HepG2 (cell line): Measurements from ENCODE around the gene CHST3. TPM values are rescaled to one million over a fixed set of nuclear protein-coding genes. Genes with fewer than 3 reads are reported as not detected.

Experiments used
- ATF1 ChIP-seq: IDR thresholded peaks from 2 replicates; pipeline ENCODE4 v1.6.1; 2016; ENCODE audit warnings: mild to moderate bottlenecking, control low read depth
- BHLHE40 ChIP-seq: IDR thresholded peaks from 2 replicates; pipeline ENCODE4 v1.6.1; 2011; ENCODE audit warnings: low read length, improper control_type of control experiment
- NCOA5 ChIP-seq: sonication (generic); formaldehyde crosslinking; IDR thresholded peaks from 2 replicates; pipeline ENCODE4 v1.4.0; 2020; ENCODE audit warnings: missing genetic modification reagents
- POLR2AphosphoS5 ChIP-seq: IDR thresholded peaks from 2 replicates; pipeline ENCODE4 v1.6.1; 2012; ENCODE audit warnings: low read depth, low read length
- RAD51 ChIP-seq: fragments of 450-650 bp; IDR thresholded peaks from 2 replicates; pipeline ENCODE4 v1.6.1; 2016; ENCODE audit warnings: borderline replicate concordance
- SATB2 ChIP-seq: sonication (generic); formaldehyde crosslinking; IDR thresholded peaks from 2 replicates; pipeline ENCODE4 v1.5.0; 2020; ENCODE audit warnings: missing genetic modification reagents
- SOX13 ChIP-seq, 3 experiments: fragments of 450-650 bp in 1 of 3; sonication (generic) in 1 of 3; formaldehyde crosslinking in 1 of 3; IDR thresholded peaks in 2 of 3; conservative IDR thresholded peaks in 1 of 3; 2 replicates each; pipeline versions ENCODE4 v1.5.0 to v1.6.1; 2016 to 2020; ENCODE audit warnings: antibody characterized with exemption in 1 of 3, mild to moderate bottlenecking in 1 of 3, missing compliant biosample characterization in 1 of 3, missing genetic modification reagents in 1 of 3, moderate library complexity in 1 of 3
- ZBTB1 ChIP-seq: sonication (generic); formaldehyde crosslinking; IDR thresholded peaks from 2 replicates; pipeline ENCODE4 v1.4.0; 2020; ENCODE audit warnings: missing genetic modification reagents, borderline replicate concordance
- ZNF382 ChIP-seq: sonication (generic); formaldehyde crosslinking; IDR thresholded peaks from 2 replicates; pipeline ENCODE4 v1.5.0; 2020; ENCODE audit warnings: missing genetic modification reagents, mild to moderate bottlenecking, borderline replicate concordance
- ZNF451 ChIP-seq: sonication (generic); formaldehyde crosslinking; IDR thresholded peaks from 2 replicates; pipeline ENCODE4 v1.5.0; 2020; ENCODE audit warnings: mild to moderate bottlenecking, missing genetic modification reagents
- ZNF619 ChIP-seq: sonication (generic); formaldehyde crosslinking; IDR thresholded peaks from 2 replicates; pipeline ENCODE4 v1.4.0; 2020; ENCODE audit warnings: mild to moderate bottlenecking, missing genetic modification reagents
- polyA plus RNA-seq, 8 experiments: library from polyadenylated mRNA; depleted of rRNA in 3 of 8; stranded (reverse) in 7 of 8; unstranded in 1 of 8; fragments of >200 nt; fragmentation: Illumina TruSeq in 4 of 8; extraction: Trizol in 4 of 8; gene quantifications; 2 replicates each; pipeline versions ENCODE4 v1.2.1 to v1.2.3, GENCODE V29; 2011 to 2016; ENCODE audit warnings: low read depth in 4 of 8, missing spikeins in 1 of 8, mixed read lengths in 1 of 8; ENCODE audit not compliant: insufficient read depth in 1 of 8
- total RNA-seq, 5 experiments: library from RNA; depleted of rRNA; stranded (reverse); fragments of >200 nt; fragmentation: Illumina TruSeq; extraction: Trizol; gene quantifications; 2 replicates each; pipeline ENCODE4 v1.2.3, GENCODE V29; 2016; ENCODE audit warnings: low read depth in 1 of 5
- TF ChIP-seq, protein P1 (sequence below): sonication (generic); formaldehyde crosslinking; IDR thresholded peaks from 2 replicates; pipeline ENCODE4 v1.4.0; 2020; ENCODE audit warnings: missing genetic modification reagents, borderline replicate concordance
- TF ChIP-seq, protein P2 (sequence below): sonication (generic); formaldehyde crosslinking; IDR thresholded peaks from 2 replicates; pipeline ENCODE4 v1.5.0; 2020; ENCODE audit warnings: missing genetic modification reagents
- TF ChIP-seq, protein P3 (sequence below): sonication (generic); formaldehyde crosslinking; IDR thresholded peaks from 2 replicates; pipeline ENCODE4 v1.8.0; 2022; ENCODE audit warnings: mild to moderate bottlenecking, missing genetic modification reagents, moderate library complexity
- TF ChIP-seq, protein P4 (sequence below): sonication (generic); formaldehyde crosslinking; conservative IDR thresholded peaks from 2 replicates; pipeline ENCODE4 v1.4.0; 2020; ENCODE audit warnings: missing genetic modification reagents

CHST3 gene
- total and polyA plus RNA-seq, 2 of the 13 experiments (the other 11 are each of a cell fraction or from before 2014, with no cell fraction given) = 7.2 to 18.7 TPM

DNA sequence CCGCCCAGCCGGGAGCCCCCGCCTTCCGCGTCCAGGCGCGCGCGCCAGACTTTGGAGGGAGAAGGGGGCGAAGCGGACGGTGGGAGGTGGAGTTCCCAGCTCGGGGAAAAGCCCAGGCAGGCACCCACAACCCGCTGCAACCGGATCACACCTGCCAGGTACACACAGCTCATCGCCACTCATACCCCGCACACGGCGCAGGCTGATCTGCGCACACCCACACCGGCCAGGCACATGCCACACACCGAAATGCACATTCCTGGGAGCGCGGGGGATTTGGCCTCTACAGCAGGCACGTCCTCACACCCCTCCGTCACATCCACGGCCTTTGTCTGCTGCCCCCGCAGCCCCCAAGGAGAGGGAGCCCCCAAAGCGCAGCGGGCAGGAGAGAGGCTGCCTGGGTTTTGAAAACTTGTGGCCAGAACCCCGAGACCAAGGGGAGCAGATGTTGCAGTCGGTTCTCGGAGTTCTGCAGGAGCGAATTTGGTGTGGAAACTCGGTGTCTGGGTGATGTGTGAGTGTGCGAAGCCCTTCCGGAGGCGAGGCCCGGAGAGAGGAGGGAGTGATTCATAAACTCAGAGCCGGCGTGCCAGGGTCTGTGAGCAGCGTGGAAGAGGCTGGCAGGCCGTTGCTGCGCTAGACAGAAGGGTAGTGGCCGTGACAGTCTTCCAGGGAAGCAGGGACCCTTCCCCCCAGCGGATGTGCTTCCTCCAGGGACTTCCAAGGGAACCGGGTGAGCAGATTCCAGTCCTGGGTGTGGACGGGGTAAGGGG, 734 bp downstream of the CHST3 start (continued):
- no peak for TF ChIP-seq SOX13 (IDR thresholded peaks at IDR 0.05)
- no peak for TF ChIP-seq SOX13 (CRISPR knock-in tag; conservative IDR thresholded peaks at IDR 0.05 in 1 of 2, IDR thresholded peaks at IDR 0.05 in 1 of 2)
- TF ChIP-seq, protein P1, sequence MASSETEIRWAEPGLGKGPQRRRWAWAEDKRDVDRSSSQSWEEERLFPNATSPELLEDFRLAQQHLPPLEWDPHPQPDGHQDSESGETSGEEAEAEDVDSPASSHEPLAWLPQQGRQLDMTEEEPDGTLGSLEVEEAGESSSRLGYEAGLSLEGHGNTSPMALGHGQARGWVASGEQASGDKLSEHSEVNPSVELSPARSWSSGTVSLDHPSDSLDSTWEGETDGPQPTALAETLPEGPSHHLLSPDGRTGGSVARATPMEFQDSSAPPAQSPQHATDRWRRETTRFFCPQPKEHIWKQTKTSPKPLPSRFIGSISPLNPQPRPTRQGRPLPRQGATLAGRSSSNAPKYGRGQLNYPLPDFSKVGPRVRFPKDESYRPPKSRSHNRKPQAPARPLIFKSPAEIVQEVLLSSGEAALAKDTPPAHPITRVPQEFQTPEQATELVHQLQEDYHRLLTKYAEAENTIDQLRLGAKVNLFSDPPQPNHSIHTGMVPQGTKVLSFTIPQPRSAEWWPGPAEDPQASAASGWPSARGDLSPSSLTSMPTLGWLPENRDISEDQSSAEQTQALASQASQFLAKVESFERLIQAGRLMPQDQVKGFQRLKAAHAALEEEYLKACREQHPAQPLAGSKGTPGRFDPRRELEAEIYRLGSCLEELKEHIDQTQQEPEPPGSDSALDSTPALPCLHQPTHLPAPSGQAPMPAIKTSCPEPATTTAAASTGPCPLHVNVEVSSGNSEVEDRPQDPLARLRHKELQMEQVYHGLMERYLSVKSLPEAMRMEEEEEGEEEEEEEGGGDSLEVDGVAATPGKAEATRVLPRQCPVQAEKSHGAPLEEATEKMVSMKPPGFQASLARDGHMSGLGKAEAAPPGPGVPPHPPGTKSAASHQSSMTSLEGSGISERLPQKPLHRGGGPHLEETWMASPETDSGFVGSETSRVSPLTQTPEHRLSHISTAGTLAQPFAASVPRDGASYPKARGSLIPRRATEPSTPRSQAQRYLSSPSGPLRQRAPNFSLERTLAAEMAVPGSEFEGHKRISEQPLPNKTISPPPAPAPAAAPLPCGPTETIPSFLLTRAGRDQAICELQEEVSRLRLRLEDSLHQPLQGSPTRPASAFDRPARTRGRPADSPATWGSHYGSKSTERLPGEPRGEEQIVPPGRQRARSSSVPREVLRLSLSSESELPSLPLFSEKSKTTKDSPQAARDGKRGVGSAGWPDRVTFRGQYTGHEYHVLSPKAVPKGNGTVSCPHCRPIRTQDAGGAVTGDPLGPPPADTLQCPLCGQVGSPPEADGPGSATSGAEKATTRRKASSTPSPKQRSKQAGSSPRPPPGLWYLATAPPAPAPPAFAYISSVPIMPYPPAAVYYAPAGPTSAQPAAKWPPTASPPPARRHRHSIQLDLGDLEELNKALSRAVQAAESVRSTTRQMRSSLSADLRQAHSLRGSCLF (CRISPR knock-in tag) = no peak
- no peak for TF ChIP-seq ZNF451 (CRISPR knock-in tag)
- no peak for TF ChIP-seq ZBTB1 (CRISPR knock-in tag)
- TF ChIP-seq, protein P2, sequence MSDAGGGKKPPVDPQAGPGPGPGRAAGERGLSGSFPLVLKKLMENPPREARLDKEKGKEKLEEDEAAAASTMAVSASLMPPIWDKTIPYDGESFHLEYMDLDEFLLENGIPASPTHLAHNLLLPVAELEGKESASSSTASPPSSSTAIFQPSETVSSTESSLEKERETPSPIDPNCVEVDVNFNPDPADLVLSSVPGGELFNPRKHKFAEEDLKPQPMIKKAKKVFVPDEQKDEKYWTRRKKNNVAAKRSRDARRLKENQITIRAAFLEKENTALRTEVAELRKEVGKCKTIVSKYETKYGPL = no peak
- TF ChIP-seq POLR2AphosphoS5 = no peak
- TF ChIP-seq BHLHE40 = no peak
- TF ChIP-seq ZNF619 (CRISPR knock-in tag) = no peak
- TF ChIP-seq, protein P3, sequence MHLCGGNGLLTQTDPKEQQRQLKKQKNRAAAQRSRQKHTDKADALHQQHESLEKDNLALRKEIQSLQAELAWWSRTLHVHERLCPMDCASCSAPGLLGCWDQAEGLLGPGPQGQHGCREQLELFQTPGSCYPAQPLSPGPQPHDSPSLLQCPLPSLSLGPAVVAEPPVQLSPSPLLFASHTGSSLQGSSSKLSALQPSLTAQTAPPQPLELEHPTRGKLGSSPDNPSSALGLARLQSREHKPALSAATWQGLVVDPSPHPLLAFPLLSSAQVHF (CRISPR knock-in tag) = no peak
- TF ChIP-seq, protein P4, sequence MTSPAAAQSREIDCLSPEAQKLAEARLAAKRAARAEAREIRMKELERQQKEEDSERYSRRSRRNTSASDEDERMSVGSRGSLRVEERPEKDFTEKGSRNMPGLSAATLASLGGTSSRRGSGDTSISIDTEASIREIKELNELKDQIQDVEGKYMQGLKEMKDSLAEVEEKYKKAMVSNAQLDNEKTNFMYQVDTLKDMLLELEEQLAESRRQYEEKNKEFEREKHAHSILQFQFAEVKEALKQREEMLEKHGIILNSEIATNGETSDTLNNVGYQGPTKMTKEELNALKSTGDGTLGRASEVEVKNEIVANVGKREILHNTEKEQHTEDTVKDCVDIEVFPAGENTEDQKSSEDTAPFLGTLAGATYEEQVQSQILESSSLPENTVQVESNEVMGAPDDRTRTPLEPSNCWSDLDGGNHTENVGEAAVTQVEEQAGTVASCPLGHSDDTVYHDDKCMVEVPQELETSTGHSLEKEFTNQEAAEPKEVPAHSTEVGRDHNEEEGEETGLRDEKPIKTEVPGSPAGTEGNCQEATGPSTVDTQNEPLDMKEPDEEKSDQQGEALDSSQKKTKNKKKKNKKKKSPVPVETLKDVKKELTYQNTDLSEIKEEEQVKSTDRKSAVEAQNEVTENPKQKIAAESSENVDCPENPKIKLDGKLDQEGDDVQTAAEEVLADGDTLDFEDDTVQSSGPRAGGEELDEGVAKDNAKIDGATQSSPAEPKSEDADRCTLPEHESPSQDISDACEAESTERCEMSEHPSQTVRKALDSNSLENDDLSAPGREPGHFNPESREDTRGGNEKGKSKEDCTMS (CRISPR knock-in tag) = no peak
- no peak for TF ChIP-seq RAD51
- TF ChIP-seq NCOA5 (CRISPR knock-in tag) = no peak
- no peak for TF ChIP-seq ATF1 (CRISPR knock-in tag)
- no peak for TF ChIP-seq ZNF382 (CRISPR knock-in tag)
- TF ChIP-seq SATB2 (CRISPR knock-in tag) = no peak
